Fibroblast of lung (primary cell): ENCODE measurements around the gene AR.

ENCODE experiments used
- EZH2 ChIP-seq: IDR thresholded peaks from 2 replicates; pipeline ENCODE4 v1.5.1; 2012; ENCODE audit warnings: low read length, control low read depth, mild to moderate bottlenecking; ENCODE audit errors: missing control alignments
- TF ChIP-seq, protein P1 (sequence below), 2 donors: IDR thresholded peaks in 1 of 2; conservative IDR thresholded peaks in 1 of 2; 1 replicate in 1 of 2; 2 replicates in 1 of 2; pipeline ENCODE4 v1.5.1; 2011 to 2012; ENCODE audit warnings: low read length in 2 of 2, control low read depth in 1 of 2, inconsistent platforms in 1 of 2, low read depth in 1 of 2, mild to moderate bottlenecking in 1 of 2

DNA sequence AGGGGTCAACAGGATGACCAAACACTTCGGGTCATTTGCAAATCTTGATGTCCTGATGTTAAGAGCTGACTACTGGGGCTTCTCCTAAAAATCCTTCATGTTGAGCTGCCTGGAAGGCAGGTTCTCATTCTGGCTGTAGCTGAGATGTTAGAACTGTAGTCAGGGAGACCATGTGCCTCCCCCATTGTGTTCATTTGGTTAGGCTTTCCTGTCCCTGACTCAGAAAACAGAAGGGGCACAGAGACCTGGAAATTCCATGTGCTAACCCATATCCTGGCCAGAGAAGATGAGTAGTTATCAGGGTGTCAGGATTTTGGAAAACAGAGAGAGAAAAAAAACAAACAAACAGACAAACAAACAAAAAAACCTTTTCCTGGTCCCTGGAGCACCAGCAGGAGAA lies 177.5 kb downstream of the AR start:
- TF ChIP-seq, protein P1, sequence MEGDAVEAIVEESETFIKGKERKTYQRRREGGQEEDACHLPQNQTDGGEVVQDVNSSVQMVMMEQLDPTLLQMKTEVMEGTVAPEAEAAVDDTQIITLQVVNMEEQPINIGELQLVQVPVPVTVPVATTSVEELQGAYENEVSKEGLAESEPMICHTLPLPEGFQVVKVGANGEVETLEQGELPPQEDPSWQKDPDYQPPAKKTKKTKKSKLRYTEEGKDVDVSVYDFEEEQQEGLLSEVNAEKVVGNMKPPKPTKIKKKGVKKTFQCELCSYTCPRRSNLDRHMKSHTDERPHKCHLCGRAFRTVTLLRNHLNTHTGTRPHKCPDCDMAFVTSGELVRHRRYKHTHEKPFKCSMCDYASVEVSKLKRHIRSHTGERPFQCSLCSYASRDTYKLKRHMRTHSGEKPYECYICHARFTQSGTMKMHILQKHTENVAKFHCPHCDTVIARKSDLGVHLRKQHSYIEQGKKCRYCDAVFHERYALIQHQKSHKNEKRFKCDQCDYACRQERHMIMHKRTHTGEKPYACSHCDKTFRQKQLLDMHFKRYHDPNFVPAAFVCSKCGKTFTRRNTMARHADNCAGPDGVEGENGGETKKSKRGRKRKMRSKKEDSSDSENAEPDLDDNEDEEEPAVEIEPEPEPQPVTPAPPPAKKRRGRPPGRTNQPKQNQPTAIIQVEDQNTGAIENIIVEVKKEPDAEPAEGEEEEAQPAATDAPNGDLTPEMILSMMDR (conservative IDR thresholded peaks at IDR 0.05 in 1 of 2, IDR thresholded peaks at IDR 0.05 in 1 of 2; ENCODE audit: low read depth in 1 of 2, low read length in 2 of 2): no peak
- TF ChIP-seq EZH2: no peak
